HG02840 (cell line): ENCODE measurements around the gene VPS33A.

Experiments used
- ATAC-seq: cut with Tn5 transposase; IDR thresholded peaks from one replicate; pipeline ENCODE4 v1.9.1; 2021; ENCODE audit warnings: mild to moderate bottlenecking, moderate library complexity, moderate number of reproducible peaks; ENCODE audit not compliant: unreplicated experiment, low FRiP score

VPS33A gene

DNA sequence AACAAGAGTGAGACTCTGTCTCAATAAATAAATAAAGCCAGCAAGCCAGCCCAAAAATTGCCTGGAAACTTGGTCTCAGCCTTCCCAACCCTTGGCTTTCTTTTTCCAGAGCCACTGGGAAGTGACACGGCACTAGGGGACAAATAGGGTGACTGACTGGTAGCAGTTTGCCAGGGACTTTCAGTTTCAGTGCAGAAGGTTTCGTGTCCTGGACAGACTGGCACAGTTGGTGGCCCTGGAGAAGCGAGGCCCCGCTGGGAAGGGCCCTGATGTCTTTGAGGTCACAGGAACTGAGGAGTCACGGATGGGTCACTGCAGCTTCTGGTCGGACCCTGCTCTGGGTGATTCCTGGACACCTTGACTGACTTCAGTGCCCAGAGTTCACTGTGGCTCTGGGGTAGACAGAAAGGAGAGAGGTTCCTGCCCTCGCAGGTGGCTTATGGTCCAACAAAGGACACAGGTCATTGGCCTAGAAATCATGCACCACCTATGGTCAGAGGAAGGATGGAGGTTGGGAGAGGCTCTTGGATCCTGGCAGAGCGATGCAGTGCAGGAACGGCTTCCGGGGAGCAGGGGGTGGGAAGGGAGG lies 80.7 kb downstream of the VPS33A start:
- ATAC-seq: no peak

GRCh38 chr12:122185079-122185478 lies 81.2 kb downstream of the VPS33A start:
- no peak for ATAC-seq

DNA sequence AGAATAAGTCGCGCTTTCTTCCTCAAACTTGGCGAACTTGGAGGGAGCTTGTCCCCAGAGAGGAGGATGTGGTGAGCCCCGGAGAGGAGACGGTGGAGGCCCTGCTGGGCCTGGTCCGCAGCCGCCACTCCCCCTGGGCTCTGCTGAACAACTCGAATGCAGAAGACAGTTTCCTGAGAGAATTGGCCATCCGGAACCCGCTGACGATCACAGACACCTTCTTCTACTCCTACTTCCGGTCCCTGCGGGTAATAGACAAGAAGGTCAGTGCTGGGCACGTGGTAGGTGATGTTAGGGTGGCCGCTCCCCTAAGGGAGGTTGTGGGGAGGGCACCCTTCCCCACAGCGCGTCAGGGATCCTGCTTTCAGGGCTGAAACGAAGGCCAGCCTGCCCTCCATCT lies 81.8 kb downstream of the VPS33A start:
- ATAC-seq: no peak

- no peak for ATAC-seq
Observed at GRCh38 chr12:122183588-122183940, 82.7 kb downstream of the VPS33A start.

DNA sequence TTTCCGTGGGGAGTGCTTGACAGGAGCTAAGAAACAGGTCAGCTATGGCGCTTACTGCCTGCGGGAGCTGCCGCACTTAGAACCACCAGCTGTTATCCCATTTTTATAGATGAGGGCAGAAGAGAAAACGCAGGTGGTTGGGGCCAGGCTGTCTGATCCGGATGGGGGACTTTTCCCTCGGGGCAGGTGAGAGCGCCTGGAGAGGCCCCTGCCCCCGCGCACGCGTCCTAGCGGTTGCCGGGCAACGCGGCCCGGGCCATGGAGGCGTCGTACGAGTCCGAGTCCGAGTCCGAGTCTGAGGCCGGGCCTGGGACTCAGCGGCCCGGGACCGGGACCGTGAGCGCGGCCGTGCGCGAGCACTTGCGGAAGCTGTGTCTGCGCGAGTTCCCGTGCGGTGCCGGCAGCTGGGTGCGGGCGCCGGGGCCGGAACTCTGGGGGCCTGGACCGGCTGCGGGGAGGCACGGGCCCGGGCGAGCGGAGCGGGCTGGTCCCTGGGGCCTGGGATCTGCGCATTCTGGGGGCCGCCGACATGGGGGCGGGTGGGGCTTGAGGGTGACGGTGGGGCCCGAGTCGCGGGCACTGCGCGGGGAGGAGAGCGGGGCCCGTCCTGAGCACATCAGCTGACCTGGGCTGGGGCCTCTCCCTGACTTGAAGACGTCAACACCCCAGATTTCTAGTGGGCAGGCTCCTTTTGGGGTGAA lies 83.3 kb downstream of the VPS33A start, which contains the start of gene LRRC43:
Gene LRRC43 (plus strand): TSS at position 237 of the 701 bp plus-strand sequence. CDS start 22 bp downstream, at position 259.
- no peak for ATAC-seq
